H1 (cell line): ENCODE measurements around the gene RPL28. TPM values are rescaled to one million over a fixed set of nuclear protein-coding genes. Genes with fewer than 3 reads are reported as not detected.
A peak's percentile ranks its signal among the peaks of the same experiment; 100 is the strongest.

Experiments
- CTCF ChIA-PET: fragments of 300-600 bp; sonication (Branson Sonifier 250); formaldehyde crosslinking; loops from one replicate; lab custom pipeline; 2021; ENCODE audit not compliant: partially characterized antibody; lab: Charles Lee
- POLR2A ChIA-PET: fragments of 300-600 bp; sonication (Branson Sonifier 250); formaldehyde crosslinking; loops from one replicate; lab custom pipeline; 2021; ENCODE audit warnings: inconsistent platforms; ENCODE audit not compliant: partially characterized antibody; lab: Charles Lee
- DNase-seq, 2 experiments: peaks; one replicate each; pipeline versions ENCODE4 v3.0.0 to v3.0.0-alpha.2; 2010 to 2022; ENCODE audit warnings: low spot score in 2 of 2, low read depth in 1 of 2, mixed read lengths in 1 of 2
- FAIRE-seq: peaks from 2 replicates; lab custom pipeline; 2011; peaks lifted over from hg19 to GRCh38; lab: Jason Lieb, UNC
- H2AFZ ChIP-seq: 2 replicates; pipeline ENCODE4 v1.8.1; 2012; ENCODE audit warnings: low read length, inconsistent platforms
- H2AK5ac ChIP-seq: 2 replicates; pipeline ENCODE4 v1.6.1; 2013; ENCODE audit warnings: low read depth, low read length
- H2BK120ac ChIP-seq: replicated peaks from 2 replicates; pipeline ENCODE3; 2013; ENCODE audit warnings: low read depth, low read length, inconsistent platforms
- H2BK12ac ChIP-seq: 2 replicates; pipeline ENCODE4 v1.6.1; 2013; ENCODE audit warnings: low read depth, low read length
- H2BK15ac ChIP-seq: 2 replicates; pipeline ENCODE4 v1.6.1; 2013; ENCODE audit warnings: low read length
- H2BK20ac ChIP-seq: 2 replicates; pipeline ENCODE4 v1.6.1; 2013; ENCODE audit warnings: low read length
- H2BK5ac ChIP-seq: 2 replicates; pipeline ENCODE4 v1.6.1; 2013; ENCODE audit warnings: low read depth, low read length
- H3K14ac ChIP-seq: 2 replicates; pipeline ENCODE4 v1.6.1; 2013; ENCODE audit warnings: inconsistent platforms; ENCODE audit not compliant: insufficient read length
- H3K18ac ChIP-seq: 2 replicates; pipeline ENCODE4 v1.6.1; 2013; ENCODE audit warnings: low read length; ENCODE audit errors: extremely low read depth
- H3K23ac ChIP-seq: 2 replicates; pipeline ENCODE4 v1.6.1; 2013; ENCODE audit warnings: inconsistent platforms; ENCODE audit not compliant: insufficient read length
- H3K23me2 ChIP-seq: 2 replicates; pipeline ENCODE4 v1.6.1; 2013; ENCODE audit warnings: low read depth, low read length
- H3K27ac ChIP-seq: 2 replicates; pipeline ENCODE4 v1.6.1; 2011; ENCODE audit warnings: low read depth, low read length, inconsistent platforms
- H3K27me3 ChIP-seq, 4 experiments: replicated peaks in 1 of 4; 1 replicate in 1 of 4; 2 replicates in 3 of 4; pipeline versions ENCODE4 v1.6.1 to v1.8.1; 2011 to 2013; ENCODE audit warnings: low read length in 3 of 4, mild to moderate bottlenecking in 3 of 4, inconsistent platforms in 2 of 4, mixed read lengths in 2 of 4, moderate library complexity in 1 of 4; ENCODE audit not compliant: control insufficient read depth in 3 of 4, insufficient read depth in 3 of 4; ENCODE audit errors: extremely low read depth in 1 of 4
- H3K36me3 ChIP-seq, 4 experiments: 2 replicates each; pipeline versions ENCODE4 v1.6.1 to v1.8.1; 2011 to 2013; ENCODE audit warnings: mild to moderate bottlenecking in 4 of 4, low read length in 3 of 4, moderate library complexity in 2 of 4, control low read depth in 1 of 4, inconsistent platforms in 1 of 4; ENCODE audit not compliant: insufficient read depth in 4 of 4, control insufficient read depth in 2 of 4
- H3K4ac ChIP-seq: replicated peaks from 2 replicates; pipeline ENCODE3; 2013; ENCODE audit warnings: low read length, low read depth, mixed read lengths, inconsistent platforms; ENCODE audit not compliant: insufficient read length
- H3K4me1 ChIP-seq, 4 experiments: replicated peaks in 1 of 4; 1 replicate in 1 of 4; 2 replicates in 3 of 4; pipeline versions ENCODE4 v1.6.1 to v1.8.1; 2011 to 2013; ENCODE audit warnings: low read length in 3 of 4, inconsistent platforms in 2 of 4, mixed read lengths in 1 of 4; ENCODE audit not compliant: insufficient read depth in 4 of 4, control insufficient read depth in 3 of 4
- H3K4me2 ChIP-seq, 2 experiments: 2 replicates each; pipeline versions ENCODE4 v1.6.1 to v1.8.1; 2011 to 2013; ENCODE audit warnings: low read depth in 2 of 2, low read length in 2 of 2, control low read depth in 1 of 2, inconsistent platforms in 1 of 2, mild to moderate bottlenecking in 1 of 2; ENCODE audit not compliant: insufficient read depth in 1 of 2
- H3K4me3 ChIP-seq, 4 experiments: fragments of 200-600, 300-600 bp in 1 of 4; sonication (generic), shearing (Covaris generic), sonication (Bioruptor Twin) in 1 of 4; 2 replicates each; pipeline versions ENCODE4 v1.5.1 to v1.8.1; 2011 to 2016; ENCODE audit warnings: low read length in 4 of 4, low read depth in 3 of 4, control low read depth in 2 of 4, inconsistent platforms in 2 of 4, mild to moderate bottlenecking in 2 of 4, mixed read lengths in 1 of 4, moderate library complexity in 1 of 4; ENCODE audit not compliant: insufficient read depth in 2 of 4; ENCODE audit errors: extremely low read depth in 1 of 4
- H3K56ac ChIP-seq: replicated peaks from 2 replicates; pipeline ENCODE3; 2013; ENCODE audit warnings: low read depth, mild to moderate bottlenecking, mixed read lengths, low read length, inconsistent platforms; ENCODE audit not compliant: insufficient read length
- H3K79me1 ChIP-seq: 2 replicates; pipeline ENCODE4 v1.6.1; 2013; ENCODE audit warnings: low read depth, low read length, control low read depth
- H3K79me2 ChIP-seq, 2 experiments: 2 replicates each; pipeline versions ENCODE4 v1.6.1 to v1.8.1; 2012 to 2013; ENCODE audit warnings: low read length in 2 of 2, mild to moderate bottlenecking in 2 of 2, inconsistent platforms in 1 of 2; ENCODE audit not compliant: insufficient read depth in 2 of 2, control insufficient read depth in 1 of 2
- H3K9ac ChIP-seq, 4 experiments: replicated peaks in 1 of 4; 1 replicate in 1 of 4; 2 replicates in 3 of 4; pipeline versions ENCODE4 v1.6.1 to v1.8.1; 2011 to 2013; ENCODE audit warnings: low read depth in 3 of 4, low read length in 3 of 4, control low read depth in 2 of 4, mild to moderate bottlenecking in 2 of 4, moderate library complexity in 2 of 4, inconsistent platforms in 1 of 4; ENCODE audit errors: extremely low read depth in 1 of 4
- H3K9me3 ChIP-seq, 2 experiments: 2 replicates each; pipeline versions ENCODE4 v1.6.1 to v1.8.1; 2012 to 2013; ENCODE audit warnings: mild to moderate bottlenecking in 2 of 2, moderate library complexity in 2 of 2, control low read depth in 1 of 2, inconsistent platforms in 1 of 2, low read depth in 1 of 2, low read length in 1 of 2, mixed read lengths in 1 of 2; ENCODE audit not compliant: insufficient read depth in 2 of 2
- H4K20me1 ChIP-seq, 2 experiments: replicated peaks in 1 of 2; 2 replicates each; pipeline versions ENCODE3 to v1.8.1; 2011 to 2013; ENCODE audit warnings: inconsistent platforms in 2 of 2, low read length in 2 of 2, mild to moderate bottlenecking in 1 of 2; ENCODE audit not compliant: insufficient read depth in 2 of 2, control insufficient read depth in 1 of 2
- H4K5ac ChIP-seq: 2 replicates; pipeline ENCODE4 v1.6.1; 2013; ENCODE audit warnings: low read length, low read depth, mixed read lengths, inconsistent platforms; ENCODE audit not compliant: insufficient read length
- H4K8ac ChIP-seq: 2 replicates; pipeline ENCODE4 v1.8.0; 2013; ENCODE audit warnings: mild to moderate bottlenecking, moderate library complexity, low read length, inconsistent platforms; ENCODE audit not compliant: insufficient read depth; ENCODE audit errors: extremely low read depth
- H4K91ac ChIP-seq: replicated peaks from 2 replicates; pipeline ENCODE3; 2013; ENCODE audit warnings: low read length, mixed read lengths, inconsistent platforms; ENCODE audit not compliant: insufficient read length
- ZNF274 ChIP-seq: IDR thresholded peaks from 2 replicates; pipeline ENCODE4 v1.7.0; 2012; ENCODE audit warnings: low read length, borderline replicate concordance; ENCODE audit errors: extremely low read depth
- WGBS, 2 experiments: shearing (Covaris generic) in 1 of 2; methylation state at CpG; one replicate each; pipeline versions ENCODE4 v1.1.6 to v1.1.7; 2013 to 2015; ENCODE audit warnings: low lambda C conversion rate in 2 of 2, mixed read lengths in 2 of 2, inconsistent platforms in 1 of 2, low coverage in 1 of 2, missing lambda C conversion rate in 1 of 2; ENCODE audit not compliant: insufficient replicate concordance in 2 of 2, insufficient coverage in 1 of 2, insufficient read length in 1 of 2; ENCODE audit errors: extremely low coverage in 1 of 2, missing lambda C conversion rate in 1 of 2; 5-methylcytosine and 5-hydroxymethylcytosine counted together
- polyA plus RNA-seq, 7 experiments: library from polyadenylated mRNA; depleted of rRNA in 3 of 7; stranded (reverse) in 5 of 7; unstranded in 2 of 7; fragments of >200 nt in 5 of 7; fragments of 200-250 nt in 2 of 7; gene quantifications; 1 replicate in 5 of 7; 2 replicates in 1 of 7; 4 replicates in 1 of 7; pipeline versions ENCODE4 v1.2.1 to v1.2.3, GENCODE V29; 2011 to 2013; ENCODE audit warnings: missing spikeins in 2 of 7, mixed read lengths in 2 of 7
- total RNA-seq: library from RNA; stranded (reverse); fragmentation: NEBNext Ultra II Directional; extraction: Animal tissue kit (Norgen Biotek cat#: 25700); gene quantifications from 2 replicates; pipeline ENCODE4 v1.2.1, GENCODE V29; 2021

The RPL28 gene
- total and polyA plus RNA-seq, 2 of the 8 experiments (the other 6 are each of a cell fraction or from before 2014, with no cell fraction given): 2,123 to 8,402 TPM

GRCh38 chr19:55423225-55424005 is 37.7 kb downstream of the RPL28 start:
- Histone ChIP-seq H3K9me3 (no peaks in the 10 kb centered on the region; a peak in 1 of 4 replicates), H3K27ac (no peak overlapping the region), H3K4me3 (no peak overlapping the region), H3K18ac (no peak overlapping the region), H3K56ac (no peak overlapping the region), H3K4ac (no peak overlapping the region), H3K9ac (no peak overlapping the region), H4K91ac (no peak overlapping the region), H3K4me2 (no peak overlapping the region), H4K5ac (no peak overlapping the region), H2BK12ac (no peak overlapping the region), H3K4me1 (no peaks in the 10 kb centered on the region), H2AFZ (no peak overlapping the region), H3K23me2 (no peaks in the 10 kb centered on the region), H3K27me3 (peaks cover 0 to 9% (median under 1%) of the 10 kb centered on the region in 4 experiments; a peak in 1 of 7 replicates), H3K79me1 (no peaks in the 10 kb centered on the region), H2AK5ac (0 out of 2 replicates have a peak overlapping the region, but pooled peaks have one; percentile 25), H4K20me1 (no peaks in the 10 kb centered on the region), H2BK20ac (no peak overlapping the region), H3K79me2 (no peaks in the 10 kb centered on the region), H3K36me3 (no peaks in the 10 kb centered on the region), H3K14ac (no peak overlapping the region), H2BK5ac (no peak overlapping the region), H2BK15ac (no peak overlapping the region), H2BK120ac (no peak overlapping the region), H4K8ac (no peak overlapping the region), H3K23ac (no peak overlapping the region)
- POLR2A ChIA-PET: interaction anchor here (34.6 kb wide), 1 partner anchor 29 kb away, joined by 874 read pairs; the partner anchor contains the start of genes RPL28, TMEM238 and UBE2S
- CTCF ChIA-PET: interaction anchor here (1.0 kb wide), 1 partner anchor 131 kb away, joined by 4 read pairs; no protein-coding TSS in a partner anchor
- 85% methylated on average over 13 of the region's 13 CpGs; no CpG with 5 or more reads in 1 of the 2 experiments for WGBS, 2 experiments
- no peak for DNase-seq
- FAIRE-seq: no peak
- TF ChIP-seq ZNF274: no peak
